GM23338 (cell line): ENCODE measurements around the gene VWA2.

Source experiments
- TF ChIP-seq, protein P1 (sequence below), 2 experiments: fragments of 200-600 bp in 1 of 2; sonication (generic) in 1 of 2; conservative IDR thresholded peaks; 2 replicates each; pipeline versions ENCODE4 v1.5.1 to v1.6.1; 2016 to 2017; ENCODE audit warnings: antibody characterized with exemption in 2 of 2, low read depth in 2 of 2, mild to moderate bottlenecking in 2 of 2, moderate library complexity in 1 of 2
- TF ChIP-seq, protein P2 (sequence below): fragments of 250-450 bp; sonication (Bioruptor Pico); IDR thresholded peaks from 2 replicates; pipeline ENCODE4 v1.5.0; 2020; ENCODE audit warnings: mild to moderate bottlenecking, moderate library complexity

DNA sequence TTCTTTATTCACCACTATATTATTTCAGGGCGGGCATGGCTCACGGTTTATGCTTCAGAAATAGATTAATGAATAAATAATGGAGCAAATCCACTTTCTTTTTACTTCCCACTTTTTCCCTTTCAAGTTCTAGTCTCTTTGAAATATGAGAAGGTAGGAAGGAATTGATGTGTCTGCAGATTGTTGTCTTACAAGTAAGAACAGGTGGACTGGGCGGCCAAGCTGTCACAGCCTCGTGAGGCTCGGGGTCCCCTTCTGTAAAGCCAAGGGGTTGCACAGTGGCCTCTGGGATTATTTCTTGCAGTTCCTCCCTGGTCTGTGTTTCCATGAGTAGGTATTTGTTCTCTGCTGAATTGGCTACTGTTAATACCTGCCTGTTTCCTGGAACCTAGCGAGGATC lies 11.2 kb downstream of the VWA2 start:
- TF ChIP-seq, protein P1, sequence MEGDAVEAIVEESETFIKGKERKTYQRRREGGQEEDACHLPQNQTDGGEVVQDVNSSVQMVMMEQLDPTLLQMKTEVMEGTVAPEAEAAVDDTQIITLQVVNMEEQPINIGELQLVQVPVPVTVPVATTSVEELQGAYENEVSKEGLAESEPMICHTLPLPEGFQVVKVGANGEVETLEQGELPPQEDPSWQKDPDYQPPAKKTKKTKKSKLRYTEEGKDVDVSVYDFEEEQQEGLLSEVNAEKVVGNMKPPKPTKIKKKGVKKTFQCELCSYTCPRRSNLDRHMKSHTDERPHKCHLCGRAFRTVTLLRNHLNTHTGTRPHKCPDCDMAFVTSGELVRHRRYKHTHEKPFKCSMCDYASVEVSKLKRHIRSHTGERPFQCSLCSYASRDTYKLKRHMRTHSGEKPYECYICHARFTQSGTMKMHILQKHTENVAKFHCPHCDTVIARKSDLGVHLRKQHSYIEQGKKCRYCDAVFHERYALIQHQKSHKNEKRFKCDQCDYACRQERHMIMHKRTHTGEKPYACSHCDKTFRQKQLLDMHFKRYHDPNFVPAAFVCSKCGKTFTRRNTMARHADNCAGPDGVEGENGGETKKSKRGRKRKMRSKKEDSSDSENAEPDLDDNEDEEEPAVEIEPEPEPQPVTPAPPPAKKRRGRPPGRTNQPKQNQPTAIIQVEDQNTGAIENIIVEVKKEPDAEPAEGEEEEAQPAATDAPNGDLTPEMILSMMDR (conservative IDR thresholded peaks at IDR 0.05; ENCODE audit: low read depth in 2 of 2): no peak
- TF ChIP-seq, protein P2, sequence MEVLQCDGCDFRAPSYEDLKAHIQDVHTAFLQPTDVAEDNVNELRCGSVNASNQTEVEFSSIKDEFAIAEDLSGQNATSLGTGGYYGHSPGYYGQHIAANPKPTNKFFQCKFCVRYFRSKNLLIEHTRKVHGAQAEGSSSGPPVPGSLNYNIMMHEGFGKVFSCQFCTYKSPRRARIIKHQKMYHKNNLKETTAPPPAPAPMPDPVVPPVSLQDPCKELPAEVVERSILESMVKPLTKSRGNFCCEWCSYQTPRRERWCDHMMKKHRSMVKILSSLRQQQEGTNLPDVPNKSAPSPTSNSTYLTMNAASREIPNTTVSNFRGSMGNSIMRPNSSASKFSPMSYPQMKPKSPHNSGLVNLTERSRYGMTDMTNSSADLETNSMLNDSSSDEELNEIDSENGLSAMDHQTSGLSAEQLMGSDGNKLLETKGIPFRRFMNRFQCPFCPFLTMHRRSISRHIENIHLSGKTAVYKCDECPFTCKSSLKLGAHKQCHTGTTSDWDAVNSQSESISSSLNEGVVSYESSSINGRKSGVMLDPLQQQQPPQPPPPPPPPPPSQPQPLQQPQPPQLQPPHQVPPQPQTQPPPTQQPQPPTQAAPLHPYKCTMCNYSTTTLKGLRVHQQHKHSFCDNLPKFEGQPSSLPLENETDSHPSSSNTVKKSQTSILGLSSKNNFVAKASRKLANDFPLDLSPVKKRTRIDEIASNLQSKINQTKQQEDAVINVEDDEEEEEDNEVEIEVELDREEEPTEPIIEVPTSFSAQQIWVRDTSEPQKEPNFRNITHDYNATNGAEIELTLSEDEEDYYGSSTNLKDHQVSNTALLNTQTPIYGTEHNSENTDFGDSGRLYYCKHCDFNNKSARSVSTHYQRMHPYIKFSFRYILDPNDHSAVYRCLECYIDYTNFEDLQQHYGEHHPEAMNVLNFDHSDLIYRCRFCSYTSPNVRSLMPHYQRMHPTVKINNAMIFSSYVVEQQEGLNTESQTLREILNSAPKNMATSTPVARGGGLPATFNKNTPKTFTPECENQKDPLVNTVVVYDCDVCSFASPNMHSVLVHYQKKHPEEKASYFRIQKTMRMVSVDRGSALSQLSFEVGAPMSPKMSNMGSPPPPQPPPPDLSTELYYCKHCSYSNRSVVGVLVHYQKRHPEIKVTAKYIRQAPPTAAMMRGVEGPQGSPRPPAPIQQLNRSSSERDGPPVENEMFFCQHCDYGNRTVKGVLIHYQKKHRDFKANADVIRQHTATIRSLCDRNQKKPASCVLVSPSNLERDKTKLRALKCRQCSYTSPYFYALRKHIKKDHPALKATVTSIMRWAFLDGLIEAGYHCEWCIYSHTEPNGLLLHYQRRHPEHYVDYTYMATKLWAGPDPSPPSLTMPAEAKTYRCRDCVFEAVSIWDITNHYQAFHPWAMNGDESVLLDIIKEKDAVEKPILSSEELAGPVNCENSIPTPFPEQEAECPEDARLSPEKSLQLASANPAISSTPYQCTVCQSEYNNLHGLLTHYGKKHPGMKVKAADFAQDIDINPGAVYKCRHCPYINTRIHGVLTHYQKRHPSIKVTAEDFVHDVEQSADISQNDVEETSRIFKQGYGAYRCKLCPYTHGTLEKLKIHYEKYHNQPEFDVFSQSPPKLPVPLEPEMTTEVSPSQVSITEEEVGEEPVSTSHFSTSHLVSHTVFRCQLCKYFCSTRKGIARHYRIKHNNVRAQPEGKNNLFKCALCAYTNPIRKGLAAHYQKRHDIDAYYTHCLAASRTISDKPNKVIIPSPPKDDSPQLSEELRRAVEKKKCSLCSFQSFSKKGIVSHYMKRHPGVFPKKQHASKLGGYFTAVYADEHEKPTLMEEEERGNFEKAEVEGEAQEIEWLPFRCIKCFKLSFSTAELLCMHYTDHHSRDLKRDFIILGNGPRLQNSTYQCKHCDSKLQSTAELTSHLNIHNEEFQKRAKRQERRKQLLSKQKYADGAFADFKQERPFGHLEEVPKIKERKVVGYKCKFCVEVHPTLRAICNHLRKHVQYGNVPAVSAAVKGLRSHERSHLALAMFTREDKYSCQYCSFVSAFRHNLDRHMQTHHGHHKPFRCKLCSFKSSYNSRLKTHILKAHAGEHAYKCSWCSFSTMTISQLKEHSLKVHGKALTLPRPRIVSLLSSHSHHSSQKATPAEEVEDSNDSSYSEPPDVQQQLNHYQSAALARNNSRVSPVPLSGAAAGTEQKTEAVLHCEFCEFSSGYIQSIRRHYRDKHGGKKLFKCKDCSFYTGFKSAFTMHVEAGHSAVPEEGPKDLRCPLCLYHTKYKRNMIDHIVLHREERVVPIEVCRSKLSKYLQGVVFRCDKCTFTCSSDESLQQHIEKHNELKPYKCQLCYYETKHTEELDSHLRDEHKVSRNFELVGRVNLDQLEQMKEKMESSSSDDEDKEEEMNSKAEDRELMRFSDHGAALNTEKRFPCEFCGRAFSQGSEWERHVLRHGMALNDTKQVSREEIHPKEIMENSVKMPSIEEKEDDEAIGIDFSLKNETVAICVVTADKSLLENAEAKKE (CRISPR knock-in tag): no peak
